NCI-H2196 treated with DMSO at 0.1 percent for 48 hours (cell line): ENCODE results near the gene FBXL20.

Source experiments
- DNase-seq: peaks from one replicate; lab custom pipeline; 2025; ENCODE audit not compliant: unreplicated experiment; lab: John Stamatoyannopoulos, UW

The FBXL20 gene

GRCh38 chr17:39208893-39209292 lies 192.5 kb downstream of the FBXL20 start:
- DNase-seq, result no peak

GRCh38 chr17:39208136-39208535 lies 193.3 kb downstream of the FBXL20 start:
- no peak for DNase-seq

GRCh38 chr17:39205112-39205526 lies 196.3 kb downstream of the FBXL20 start:
- no peak for DNase-seq

GRCh38 chr17:39204245-39204644 lies 197.2 kb downstream of the FBXL20 start:
- DNase-seq, result no peak
